Stomach (tissue), 9 donors: Measurements from ENCODE around the gene S1PR3. TPM values are rescaled to one million over a fixed set of nuclear protein-coding genes. Genes with fewer than 3 reads are reported as not detected.

ENCODE experiments used
- DNase-seq, 2 donors: peaks; one replicate each; pipeline versions ENCODE4 v3.0.0 to v3.0.0-alpha.2; 2013 to 2019
- H3K27ac ChIP-seq, 5 donors: fragments of 200-600 bp in 4 of 5; sonication (generic) in 4 of 5; one replicate each; pipeline ENCODE4 v1.5.1; 2013 to 2019; ENCODE audit warnings: mild to moderate bottlenecking in 1 of 5, moderate library complexity in 1 of 5
- H3K27me3 ChIP-seq, 3 donors: fragments of 200-600 bp; sonication (generic); one replicate each; pipeline ENCODE4 v1.5.1; 2017 to 2019; ENCODE audit warnings: mixed run types in 1 of 3
- H3K36me3 ChIP-seq, 4 donors: fragments of 200-600 bp; sonication (generic); 1 replicate in 3 of 4; 2 replicates in 1 of 4; pipeline ENCODE4 v1.5.1; 2016 to 2019
- H3K4me1 ChIP-seq, 4 donors: fragments of 200-600 bp; sonication (generic); one replicate each; pipeline ENCODE4 v1.5.1; 2016 to 2019
- H3K4me3 ChIP-seq, 4 donors: fragments of 200-600 bp; sonication (generic) in 3 of 4; one replicate each; pipeline ENCODE4 v1.5.1; 2016 to 2019; ENCODE audit warnings: mild to moderate bottlenecking in 1 of 4
- H3K9me3 ChIP-seq, 4 donors: fragments of 200-600 bp; sonication (generic); one replicate each; pipeline ENCODE4 v1.5.1; 2016 to 2019
- CTCF ChIP-seq, 7 experiments: fragments of 450-650 bp in 4 of 7; fragments of 200-600 bp in 3 of 7; sonication (generic) in 3 of 7; IDR thresholded peaks; one replicate each; pipeline ENCODE4 v1.5.1; 2016 to 2019; ENCODE audit warnings: antibody characterized with exemption in 7 of 7, control low read depth in 2 of 7, mild to moderate bottlenecking in 1 of 7
- EP300 ChIP-seq: sonication (generic); formaldehyde crosslinking; IDR thresholded peaks from one replicate; pipeline ENCODE4 v1.6.1; 2017; ENCODE audit warnings: antibody characterized with exemption
- POLR2A ChIP-seq, 4 donors: fragments of 450-650 bp; IDR thresholded peaks; one replicate each; pipeline ENCODE4 v1.6.1; 2016; ENCODE audit warnings: antibody characterized with exemption in 4 of 4, control low read depth in 2 of 4, mild to moderate bottlenecking in 1 of 4, moderate library complexity in 1 of 4
- POLR2AphosphoS5 ChIP-seq, 3 donors: sonication (generic); formaldehyde crosslinking; IDR thresholded peaks; one replicate each; pipeline ENCODE4 v1.6.1; 2016; ENCODE audit warnings: antibody characterized with exemption in 3 of 3
- WGBS, 5 donors: extraction: QIAGEN DNeasy Blood & Tissue Kit in 3 of 5; methylation state at CpG; one replicate each; pipeline versions ENCODE4 v1.1.5 to v1.1.7; 2013 to 2018; 5-methylcytosine and 5-hydroxymethylcytosine counted together
- intact Hi-C: fragments of 100-400 bp; cut with DNase I; formaldehyde crosslinking; loops from one replicate; pipeline ENCODE4 v1.15.1; 2023; ENCODE audit warnings: low total_unique reads
- polyA plus RNA-seq, 3 donors: library from polyadenylated mRNA; stranded (reverse); fragments of 200-250 nt; gene quantifications; one replicate each; pipeline ENCODE4 v1.2.3, GENCODE V29; 2013
- total RNA-seq, 5 donors: library from RNA; depleted of rRNA; stranded (reverse); fragments of >200 nt; gene quantifications; one replicate each; pipeline versions ENCODE4 v1.1.0 to v1.2.3, GENCODE V29; 2014 to 2016
- donor health status: healthy with polysubstance abuse.
- donor health status: Bipolar disorder and iron deficiency.
- donor health status: healthy.

Gene S1PR3
- total and polyA plus RNA-seq, 8 donors, result 1.2 to 12.5 (median 8.7) TPM

- 81 to 87% (median 86%) methylated on average over 8 to 9 of the region's 9 CpGs for WGBS, 5 donors
- H3K4me3 ChIP-seq, result no peak overlapping the region
- intact Hi-C loops, result no loop called here
These were observed 16.9 kb downstream of the S1PR3 start for GRCh38 chr9:89008055-89008743.

GRCh38 chr9:89008744-89009545 lies 17.7 kb downstream of the S1PR3 start:
- Histone ChIP-seq H3K36me3 (peaks cover 0 to 7% (median 0%) of the 10 kb centered on the region in 4 donors), H3K4me1 (peaks cover 0 to 7% (median 0%) of the 10 kb centered on the region in 4 donors), H3K4me3 (no peak overlapping the region), H3K27me3 (no peaks in the 10 kb centered on the region), H3K27ac (no peak overlapping the region), H3K9me3 (no peaks in the 10 kb centered on the region)
- TF ChIP-seq POLR2A (IDR thresholded peaks at IDR 0.05) (no peak), EP300 (no peak)
- WGBS, 5 donors, result 77 to 91% (median 83%) methylated on average over 12 of the region's 12 CpGs
- intact Hi-C loops, result no loop called here
- no peak for DNase-seq

More at GRCh38 chr9:89008055-89008743, 16.9 kb downstream of the S1PR3 start:
- Histone ChIP-seq H3K27ac (no peak overlapping the region), H3K27me3 (no peaks in the 10 kb centered on the region), H3K9me3 (no peaks in the 10 kb centered on the region), H3K4me1 (peaks cover 0 to 7% (median 0%) of the 10 kb centered on the region in 4 donors), H3K36me3 (peaks cover 0 to 9% (median 2%) of the 10 kb centered on the region in 4 donors)
- no peak for DNase-seq
- TF ChIP-seq CTCF (IDR thresholded peaks at IDR 0.05) (no peak), EP300 (no peak), POLR2A (IDR thresholded peaks at IDR 0.05) (no peak), POLR2AphosphoS5 (IDR thresholded peaks at IDR 0.05) (no peak)

GRCh38 chr9:89009546-89009840 lies 18.2 kb downstream of the S1PR3 start:
- intact Hi-C loops, result no loop called here
- DNase-seq, result no peak
- no peak overlapping the region for H3K27ac ChIP-seq
- H3K4me3 ChIP-seq, result no peak overlapping the region
- WGBS, 5 donors, result 87 to 95% (median 92%) methylated on average over 9 of the region's 9 CpGs
- peaks cover 0 to 7% (median 0%) of the 10 kb centered on the region in 4 donors for H3K4me1 ChIP-seq
- TF ChIP-seq CTCF (IDR thresholded peaks at IDR 0.05) (no peak), POLR2AphosphoS5 (IDR thresholded peaks at IDR 0.05) (no peak), EP300 (no peak), POLR2A (IDR thresholded peaks at IDR 0.05) (no peak)
- no peaks in the 10 kb centered on the region for H3K9me3 ChIP-seq
- peaks cover 0 to 7% (median 0%) of the 10 kb centered on the region in 4 donors for H3K36me3 ChIP-seq
- H3K27me3 ChIP-seq, result no peaks in the 10 kb centered on the region

GRCh38 chr9:89010056-89010455 lies 18.8 kb downstream of the S1PR3 start:
- Histone ChIP-seq H3K4me1 (peaks cover 0 to 7% (median 0%) of the 10 kb centered on the region in 4 donors), H3K9me3 (no peaks in the 10 kb centered on the region), H3K27me3 (no peaks in the 10 kb centered on the region), H3K27ac (no peak overlapping the region), H3K36me3 (peaks cover 0 to 7% (median 0%) of the 10 kb centered on the region in 4 donors), H3K4me3 (no peak overlapping the region)
- no peak for DNase-seq
- TF ChIP-seq EP300, result no peak
- WGBS, 5 donors, result 79 to 87% (median 84%) methylated on average over 10 of the region's 10 CpGs
- intact Hi-C loops, result no loop called here

GRCh38 chr9:89010526-89011111 lies 19.4 kb downstream of the S1PR3 start:
- intact Hi-C loops, result no loop called here
- peaks cover 0 to 2% (median 0%) of the 10 kb centered on the region in 4 donors for H3K36me3 ChIP-seq
- H3K9me3 ChIP-seq, result no peaks in the 10 kb centered on the region
- H3K27me3 ChIP-seq, result no peaks in the 10 kb centered on the region
- H3K4me3 ChIP-seq, result no peak overlapping the region
- peaks cover 0 to 7% (median 0%) of the 10 kb centered on the region in 4 donors for H3K4me1 ChIP-seq
- TF ChIP-seq POLR2AphosphoS5 (IDR thresholded peaks at IDR 0.05), result no peak
- no peak for TF ChIP-seq POLR2A (IDR thresholded peaks at IDR 0.05)
- TF ChIP-seq CTCF (IDR thresholded peaks at IDR 0.05), result no peak
- TF ChIP-seq EP300, result no peak
- DNase-seq, result no peak
- WGBS, 5 donors, result 72 to 79% (median 73%) methylated on average over 6 of the region's 6 CpGs
- no peak overlapping the region for H3K27ac ChIP-seq
